Measurements from ENCODE around the gene EMX2.
"Not testable (repeated sequence)": the region's sequence is repeated elsewhere in the genome, so short reads cannot be mapped to it uniquely, and the experiment has no call there.

Gene EMX2

DNA sequence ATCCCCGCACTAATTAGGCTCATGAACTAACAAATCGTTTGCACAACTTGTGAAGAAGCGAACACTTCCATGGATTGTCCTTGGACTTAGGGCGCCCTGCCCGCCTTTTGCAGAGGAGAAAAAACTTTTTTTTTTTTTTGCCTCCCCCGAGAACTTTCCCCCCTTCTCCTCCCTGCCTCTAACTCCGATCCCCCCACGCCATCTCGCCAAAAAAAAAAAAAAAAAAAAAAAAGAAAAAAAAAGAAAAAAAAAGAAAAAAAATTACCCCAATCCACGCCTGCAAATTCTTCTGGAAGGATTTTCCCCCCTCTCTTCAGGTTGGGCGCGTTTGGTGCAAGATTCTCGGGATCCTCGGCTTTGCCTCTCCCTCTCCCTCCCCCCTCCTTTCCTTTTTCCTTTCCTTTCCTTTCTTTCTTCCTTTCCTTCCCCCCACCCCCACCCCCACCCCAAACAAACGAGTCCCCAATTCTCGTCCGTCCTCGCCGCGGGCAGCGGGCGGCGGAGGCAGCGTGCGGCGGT lies at the start of gene EMX2:
Gene EMX2 (plus strand): TSS at position 41 of the 519 bp plus-strand sequence. CDS start 522 bp downstream, outside the sequence.
- DNase-seq: no peak

DNA sequence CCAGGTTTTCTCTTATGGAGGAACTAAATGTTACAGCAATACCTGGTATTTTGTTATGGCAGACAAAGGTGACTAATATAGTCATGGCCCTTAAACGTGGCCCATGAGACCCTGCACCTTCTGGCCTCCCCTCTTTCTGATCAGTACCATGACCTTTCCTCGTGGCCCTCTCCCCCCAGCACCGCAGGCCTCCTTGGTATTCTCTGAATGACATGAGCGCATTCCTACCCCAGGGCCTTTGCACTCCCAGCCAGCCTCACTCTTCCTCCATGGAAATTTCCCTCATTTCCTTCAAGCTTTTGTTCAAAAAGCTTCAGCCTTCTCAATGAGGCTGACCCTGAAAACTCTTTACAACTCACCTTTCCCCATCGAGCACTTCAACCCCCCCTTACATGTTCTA lies 46.5 kb upstream of the EMX2 start:
- no peak for DNase-seq

DNA sequence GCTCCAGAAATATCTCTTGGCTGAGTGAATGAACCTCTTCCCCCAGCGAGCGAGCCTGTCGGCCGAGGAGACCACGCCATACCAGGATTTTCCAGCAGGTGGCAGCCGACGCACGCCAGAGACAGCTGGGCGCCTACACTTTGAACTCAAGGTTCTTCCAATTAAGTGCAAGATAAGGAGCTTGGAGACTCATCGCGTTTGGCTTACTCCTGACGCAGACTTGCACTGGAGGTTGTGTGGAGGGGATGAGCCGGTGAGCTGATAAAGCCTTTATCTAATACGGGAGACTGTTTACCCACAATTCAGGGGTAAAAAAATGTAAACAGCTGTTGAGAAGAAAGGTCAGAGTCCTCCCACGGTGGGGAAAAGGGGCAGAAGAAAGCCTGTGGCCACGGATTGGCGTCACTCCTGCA lies 45.9 kb upstream of the EMX2 start:
- DNase-seq: peak; percentile 80

GRCh38 chr10:117497736-117498135 lies 44.8 kb upstream of the EMX2 start:
- no peak for DNase-seq

GRCh38 chr10:117499248-117500105 lies 43.1 kb upstream of the EMX2 start:
- DNase-seq: no peak

- no peak for DNase-seq
Observed at GRCh38 chr10:117500456-117500855, 42.1 kb upstream of the EMX2 start.

DNA sequence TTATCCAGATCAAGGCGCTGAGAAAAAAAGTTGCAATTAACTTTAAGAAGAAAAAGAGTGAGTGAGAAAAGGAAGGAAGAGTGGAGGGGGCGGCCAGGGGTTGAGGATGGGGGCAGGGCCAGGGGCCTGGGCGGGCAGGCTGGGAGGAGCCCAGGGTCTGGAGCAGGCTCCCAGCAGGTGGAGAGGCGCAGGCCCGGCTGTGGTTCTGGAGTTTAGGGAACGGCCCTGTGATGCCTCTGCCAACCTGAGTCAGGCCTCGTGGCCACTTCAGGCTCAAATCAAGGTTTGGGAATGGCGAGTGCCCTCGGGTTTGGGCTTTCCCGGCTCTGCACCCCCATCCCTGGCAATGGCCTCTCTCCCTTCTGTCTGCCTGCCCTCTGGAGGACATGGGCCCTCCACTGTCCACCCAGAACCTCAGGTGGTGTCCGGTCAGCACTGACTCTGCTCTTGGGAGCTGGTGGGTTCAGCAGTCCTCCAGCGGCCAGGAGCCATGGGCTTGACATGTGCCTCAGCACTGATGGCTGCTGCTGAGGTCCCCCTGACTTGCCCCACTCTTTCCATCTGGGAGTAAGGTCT lies 41.0 kb upstream of the EMX2 start:
- no peak for DNase-seq

DNA sequence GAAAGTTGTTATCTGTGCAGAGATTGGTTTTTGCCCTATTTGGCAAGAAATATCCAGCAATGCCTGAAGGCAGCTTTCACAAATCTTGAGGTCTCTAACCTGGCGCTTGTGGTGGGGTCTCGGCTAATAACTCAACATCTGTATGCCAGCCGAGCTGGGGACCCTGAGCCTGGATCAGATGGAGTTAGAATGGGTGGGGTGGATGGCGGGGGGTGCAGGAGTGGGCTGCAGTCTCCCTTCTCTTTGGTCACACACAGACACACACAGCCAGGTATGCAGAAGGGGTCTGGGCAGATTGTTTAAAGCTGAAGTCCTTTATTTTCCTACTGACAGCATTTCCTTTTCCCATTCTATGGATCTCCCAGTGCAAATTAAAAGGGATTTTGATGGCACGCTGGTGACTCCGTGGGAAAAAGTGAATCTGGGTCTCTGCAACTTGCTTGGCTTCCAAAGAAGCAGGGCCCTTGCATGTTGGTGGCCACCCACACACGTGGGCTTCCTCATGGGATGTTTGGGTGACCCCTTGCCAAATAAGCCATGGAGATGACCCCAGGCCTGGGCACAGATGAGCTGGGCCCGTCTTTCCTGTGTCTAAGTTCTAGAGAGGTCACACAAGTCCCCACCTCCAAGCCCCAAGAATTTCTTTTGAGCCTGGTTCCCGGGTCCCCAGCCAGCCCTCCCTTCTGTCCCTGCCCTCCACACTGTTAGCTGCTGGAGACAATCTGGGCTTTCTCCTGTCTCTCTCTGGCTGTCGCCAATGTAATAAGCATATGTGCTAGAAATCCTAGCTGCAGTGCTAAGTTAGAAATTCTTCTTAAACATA lies 39.9 kb upstream of the EMX2 start:
- no peak for DNase-seq

- no peak for DNase-seq
Observed at GRCh38 chr10:117503244-117504205, 39.0 kb upstream of the EMX2 start.

DNA sequence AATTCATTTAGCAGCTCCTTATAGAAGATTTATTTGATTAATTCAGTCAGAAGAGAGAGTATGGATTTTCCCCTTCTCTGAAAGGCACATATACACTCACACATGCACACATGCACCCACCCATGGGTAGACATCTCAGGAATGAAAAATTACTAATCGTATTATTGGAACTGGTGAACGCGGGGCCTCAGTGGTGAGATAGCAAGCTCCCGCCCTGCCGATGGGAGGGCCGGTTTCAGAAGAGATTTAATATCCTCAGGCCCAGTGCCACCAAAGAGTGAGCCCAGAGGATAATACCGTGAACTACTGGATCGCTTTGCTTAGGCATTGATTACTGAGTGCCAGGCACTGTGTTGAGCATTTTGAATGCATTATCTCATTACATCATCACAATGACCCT lies 38.0 kb upstream of the EMX2 start:
- DNase-seq: no peak

GRCh38 chr10:117507081-117507480 lies 35.5 kb upstream of the EMX2 start:
- DNase-seq: not testable (repeated sequence)

DNA sequence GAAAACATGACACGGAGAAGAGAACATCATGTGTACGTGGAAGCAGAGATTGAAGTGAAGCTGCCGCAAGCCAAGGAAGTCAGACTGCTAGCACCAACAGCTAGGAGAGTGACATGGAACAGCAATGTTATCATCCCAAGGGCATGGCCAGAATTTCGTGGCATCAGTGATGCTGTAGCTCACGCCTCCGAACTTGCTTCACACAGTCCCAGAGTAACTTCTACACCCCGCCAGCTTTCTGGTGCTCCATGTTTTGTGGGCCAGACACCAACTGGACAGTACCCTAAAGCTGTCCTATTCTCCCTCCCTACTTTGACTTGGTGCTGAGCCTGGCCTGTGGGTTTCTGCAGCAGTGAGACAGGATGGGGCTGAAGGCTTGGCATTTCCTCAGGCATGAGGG lies 33.0 kb upstream of the EMX2 start:
- DNase-seq: no peak

GRCh38 chr10:117511601-117512390 lies 30.8 kb upstream of the EMX2 start:
- DNase-seq: no peak

GRCh38 chr10:117514971-117515370 lies 27.6 kb upstream of the EMX2 start:
- no peak for DNase-seq

DNA sequence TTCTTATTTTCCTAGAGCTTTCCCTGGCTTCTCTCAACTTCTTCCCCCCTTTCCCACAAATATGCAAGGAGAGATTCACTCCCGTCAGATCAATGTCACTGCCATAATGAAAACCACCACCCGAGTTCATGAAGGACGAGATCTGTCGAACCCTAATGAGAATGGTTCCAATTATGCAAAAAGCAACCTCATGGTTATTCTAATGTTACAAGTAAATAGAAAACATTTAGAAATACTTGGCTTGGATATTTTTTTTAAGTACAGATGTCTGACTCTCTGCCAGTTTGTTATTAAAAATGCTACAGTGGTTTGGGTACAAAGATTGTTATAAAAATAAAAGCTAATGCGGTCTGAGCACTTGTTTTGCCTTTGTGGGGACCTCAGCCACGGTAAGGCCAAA lies 25.9 kb upstream of the EMX2 start:
- DNase-seq: no peak

DNA sequence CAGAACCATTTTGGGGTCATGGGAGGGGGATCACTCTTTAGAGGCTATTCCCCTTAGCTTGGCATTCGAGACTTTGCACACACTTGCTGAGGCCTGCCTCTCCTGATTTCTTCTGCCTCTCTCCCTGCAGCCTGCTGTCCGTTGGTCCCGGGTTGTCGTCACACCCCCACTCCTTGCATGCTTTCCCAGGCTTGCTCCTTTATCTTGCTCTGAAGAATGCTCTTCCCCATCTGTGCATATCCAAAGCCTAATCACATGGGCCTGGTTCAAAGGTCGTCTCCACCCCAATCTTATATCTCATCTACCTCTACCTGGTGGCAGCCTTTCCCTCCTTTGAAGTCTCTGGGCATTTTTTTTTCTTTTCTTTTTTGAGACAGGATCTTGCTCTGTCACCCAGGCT lies 24.3 kb upstream of the EMX2 start:
- DNase-seq: no peak

DNA sequence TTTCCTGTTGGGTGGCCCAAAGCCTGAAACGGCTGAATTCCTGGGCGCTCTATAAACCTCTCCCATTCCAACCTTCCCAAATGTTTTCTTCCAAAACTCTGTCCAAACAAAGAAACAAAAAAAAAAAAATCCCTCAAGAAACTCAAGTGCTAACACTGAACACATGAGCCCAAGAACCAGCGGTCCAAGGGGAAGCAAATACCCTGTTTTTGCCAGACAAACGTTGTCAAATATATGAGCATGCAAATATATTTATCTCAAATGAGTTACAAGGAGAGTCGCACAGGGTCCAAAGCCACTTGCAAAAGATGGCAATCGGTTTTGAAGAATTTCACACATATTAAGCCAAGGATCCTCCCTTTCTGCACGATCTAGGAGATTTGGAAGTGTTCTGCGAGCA lies 23.3 kb upstream of the EMX2 start:
- DNase-seq: no peak

DNA sequence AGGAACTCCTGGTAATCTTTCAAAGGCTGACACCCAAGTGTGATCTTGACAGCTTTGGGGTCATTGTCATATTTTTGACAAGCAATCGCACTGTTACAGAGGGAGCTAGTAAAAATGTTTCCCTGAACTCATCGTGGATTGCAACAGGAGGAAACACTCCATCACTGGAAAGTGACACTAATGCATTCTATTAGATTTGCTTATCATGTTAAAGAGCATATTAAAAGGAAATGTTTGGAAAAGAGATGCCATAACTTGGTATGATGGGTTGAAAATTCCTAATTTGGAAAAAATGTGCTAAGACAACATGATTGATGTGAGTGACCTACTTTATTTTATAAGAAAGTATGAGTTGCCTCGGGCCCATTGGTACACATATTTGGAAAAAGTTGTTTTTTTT lies 22.7 kb upstream of the EMX2 start:
- no peak for DNase-seq

DNA sequence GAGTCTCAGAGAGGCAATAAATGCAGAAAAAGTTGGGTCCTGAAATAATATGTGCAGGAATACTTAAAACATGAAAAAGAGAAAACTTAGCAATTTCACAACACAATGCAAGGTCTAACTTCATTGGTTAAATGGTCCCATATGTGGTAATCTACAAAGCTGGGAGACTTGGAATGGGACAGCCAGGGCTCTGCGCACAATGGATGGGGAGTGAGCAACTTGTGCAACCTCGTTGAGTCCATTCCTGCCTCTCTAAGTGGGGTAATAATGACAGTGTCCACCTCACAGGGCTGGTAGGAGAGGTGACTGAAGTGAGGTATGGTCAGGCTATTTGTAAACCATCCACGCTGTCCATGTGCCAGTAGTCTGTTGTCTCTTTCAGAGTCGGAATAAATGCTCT lies 11.8 kb upstream of the EMX2 start:
- no peak for DNase-seq

DNA sequence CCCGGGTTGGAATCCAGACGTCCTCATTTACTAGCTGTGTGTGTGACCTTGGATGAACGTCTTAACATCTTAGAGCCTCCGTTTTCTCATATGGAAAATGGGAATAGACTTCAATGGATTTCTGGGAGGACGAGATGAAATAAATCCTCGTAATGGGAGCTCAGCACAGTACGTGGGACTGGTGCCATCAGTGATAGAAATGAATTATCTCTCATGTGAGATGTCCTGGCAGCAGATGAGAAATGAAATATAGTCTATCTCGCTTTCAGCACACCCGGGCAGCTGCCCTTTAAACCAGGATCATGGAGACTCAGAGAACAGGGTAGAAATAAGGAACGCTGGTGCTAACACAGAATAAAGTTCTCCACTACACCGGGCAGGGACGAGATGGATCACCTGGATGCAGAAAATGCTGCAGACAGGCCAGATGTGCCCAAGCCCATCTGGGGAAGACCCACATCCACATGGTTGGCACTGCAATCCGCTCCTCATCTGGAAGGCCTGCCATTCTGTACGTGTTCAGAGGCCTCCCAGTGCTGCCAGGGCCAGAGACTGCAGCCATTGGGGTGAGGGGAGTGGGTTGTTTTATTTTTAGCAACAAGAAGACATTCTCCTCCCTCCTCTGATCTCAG lies 11.1 kb upstream of the EMX2 start:
- no peak for DNase-seq

GRCh38 chr10:117532003-117532385 lies 10.6 kb upstream of the EMX2 start:
- no peak for DNase-seq

All from activated CD4-positive, alpha-beta T cell treated with anti-CD3 and anti-CD28 coated beads, Interleukin-2, Interleukin-6, amounts not matched to agents 100 ng/mL and 50 ng/mL, durations not matched to agents 16 hours and 8 hours (primary cell).